ENCODE data around the gene TAF4.

Gene TAF4

DNA sequence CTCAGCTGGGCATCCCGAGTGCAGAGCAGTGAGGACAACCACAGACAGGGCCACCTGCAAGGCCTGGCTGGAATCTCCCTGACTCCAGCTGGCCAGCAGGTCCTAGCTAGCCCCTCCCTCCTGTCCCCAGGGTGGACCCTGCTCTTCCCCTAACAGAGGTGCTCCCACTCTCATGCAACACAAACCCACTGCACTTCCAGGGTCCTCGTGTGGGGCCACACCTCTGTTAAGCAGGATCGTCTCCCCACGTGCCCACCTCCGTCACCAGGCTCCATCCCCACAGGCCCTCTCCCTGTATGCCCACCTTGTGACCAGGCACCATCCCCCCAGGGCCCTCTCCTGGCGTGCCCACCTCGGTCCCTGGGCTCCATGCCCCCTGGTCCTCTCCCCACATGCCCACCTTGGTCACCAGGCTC, 17.3 kb downstream of the TAF4 start:
- DNase-seq (ENCODE audit: low read depth, low spot score) = no peak
- no peak overlapping the region for H3K4me3 ChIP-seq (ENCODE audit: low read depth, low read length)
- TF ChIP-seq, protein P1, sequence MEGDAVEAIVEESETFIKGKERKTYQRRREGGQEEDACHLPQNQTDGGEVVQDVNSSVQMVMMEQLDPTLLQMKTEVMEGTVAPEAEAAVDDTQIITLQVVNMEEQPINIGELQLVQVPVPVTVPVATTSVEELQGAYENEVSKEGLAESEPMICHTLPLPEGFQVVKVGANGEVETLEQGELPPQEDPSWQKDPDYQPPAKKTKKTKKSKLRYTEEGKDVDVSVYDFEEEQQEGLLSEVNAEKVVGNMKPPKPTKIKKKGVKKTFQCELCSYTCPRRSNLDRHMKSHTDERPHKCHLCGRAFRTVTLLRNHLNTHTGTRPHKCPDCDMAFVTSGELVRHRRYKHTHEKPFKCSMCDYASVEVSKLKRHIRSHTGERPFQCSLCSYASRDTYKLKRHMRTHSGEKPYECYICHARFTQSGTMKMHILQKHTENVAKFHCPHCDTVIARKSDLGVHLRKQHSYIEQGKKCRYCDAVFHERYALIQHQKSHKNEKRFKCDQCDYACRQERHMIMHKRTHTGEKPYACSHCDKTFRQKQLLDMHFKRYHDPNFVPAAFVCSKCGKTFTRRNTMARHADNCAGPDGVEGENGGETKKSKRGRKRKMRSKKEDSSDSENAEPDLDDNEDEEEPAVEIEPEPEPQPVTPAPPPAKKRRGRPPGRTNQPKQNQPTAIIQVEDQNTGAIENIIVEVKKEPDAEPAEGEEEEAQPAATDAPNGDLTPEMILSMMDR (IDR thresholded peaks at IDR 0.05; ENCODE audit: insufficient read depth, low read length, missing control alignments) = no peak
- ChIA-PET CTCF (interaction anchor here (1.3 kb wide), 1 partner anchor 38 kb away, joined by 3 read pairs; no protein-coding TSS in a partner anchor), POLR2A (no interaction called here)

DNA sequence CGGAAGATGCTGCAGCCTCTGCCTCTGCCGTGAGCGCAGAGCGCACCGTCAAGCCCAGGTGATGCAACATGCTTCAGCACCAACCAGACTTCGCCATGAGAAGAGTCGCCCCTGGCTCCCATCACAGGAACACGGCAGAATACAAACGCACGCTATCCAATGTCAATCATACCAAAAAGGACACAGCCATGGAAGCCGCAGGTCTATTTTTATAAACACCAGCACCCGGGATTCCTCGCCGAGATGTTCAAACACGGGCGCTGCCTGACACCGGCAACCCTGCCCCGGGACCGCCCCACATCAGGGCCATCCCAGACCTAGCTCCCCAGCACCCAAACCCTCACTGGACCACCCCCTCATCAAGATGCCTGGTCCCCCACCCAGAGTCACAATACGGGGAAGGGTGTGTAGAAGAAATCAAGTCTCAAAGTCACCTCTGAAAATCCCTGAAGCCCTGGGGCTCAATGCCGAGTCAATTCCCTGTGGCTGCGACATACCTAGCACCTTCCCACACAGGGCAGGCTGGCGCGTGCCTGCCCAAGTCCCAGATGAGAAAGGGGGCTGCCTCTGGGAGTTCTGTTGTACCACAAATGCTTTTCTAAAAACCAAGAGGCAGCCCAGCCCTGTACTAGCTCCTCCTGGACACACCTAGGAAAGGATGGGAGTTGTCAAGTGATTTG, 17.9 kb downstream of the TAF4 start:
- CTCF ChIA-PET = interaction anchor here (1.3 kb wide), 1 partner anchor 38 kb away, joined by 3 read pairs; no protein-coding TSS in a partner anchor
- no peak for DNase-seq (ENCODE audit: low read depth, low spot score)
- TF ChIP-seq, protein P1 (IDR thresholded peaks at IDR 0.05; ENCODE audit: insufficient read depth, low read length, missing control alignments) = no peak
- H3K4me3 ChIP-seq (ENCODE audit: low read depth, low read length) = no peak overlapping the region
- POLR2A ChIA-PET = no interaction called here

DNA sequence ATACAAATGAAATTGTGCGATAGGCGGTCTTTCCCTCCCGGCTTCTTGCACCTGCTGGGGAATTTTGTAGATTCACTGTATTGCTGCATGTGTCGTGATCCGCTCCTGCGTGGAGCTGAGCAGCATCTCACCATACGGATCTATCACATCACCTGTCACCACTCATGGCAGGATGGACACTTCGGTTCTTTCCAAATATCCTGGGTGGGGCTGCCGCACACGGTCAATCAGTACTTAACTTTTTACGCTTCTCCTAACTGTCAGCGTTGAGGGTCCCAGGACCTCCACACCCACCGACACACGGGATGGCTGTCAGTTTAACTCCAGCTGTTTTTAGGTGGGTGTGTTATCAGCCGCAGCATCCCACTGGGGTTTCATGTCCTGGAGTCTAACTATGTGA, 19.2 kb downstream of the TAF4 start:
- no peak overlapping the region for H3K4me3 ChIP-seq (ENCODE audit: low read depth, low read length)
- POLR2A ChIA-PET = no interaction called here
- DNase-seq (ENCODE audit: low read depth, low spot score) = no peak
- TF ChIP-seq, protein P1 (IDR thresholded peaks at IDR 0.05; ENCODE audit: insufficient read depth, low read length, missing control alignments) = no peak
- CTCF ChIA-PET = no interaction called here

DNA sequence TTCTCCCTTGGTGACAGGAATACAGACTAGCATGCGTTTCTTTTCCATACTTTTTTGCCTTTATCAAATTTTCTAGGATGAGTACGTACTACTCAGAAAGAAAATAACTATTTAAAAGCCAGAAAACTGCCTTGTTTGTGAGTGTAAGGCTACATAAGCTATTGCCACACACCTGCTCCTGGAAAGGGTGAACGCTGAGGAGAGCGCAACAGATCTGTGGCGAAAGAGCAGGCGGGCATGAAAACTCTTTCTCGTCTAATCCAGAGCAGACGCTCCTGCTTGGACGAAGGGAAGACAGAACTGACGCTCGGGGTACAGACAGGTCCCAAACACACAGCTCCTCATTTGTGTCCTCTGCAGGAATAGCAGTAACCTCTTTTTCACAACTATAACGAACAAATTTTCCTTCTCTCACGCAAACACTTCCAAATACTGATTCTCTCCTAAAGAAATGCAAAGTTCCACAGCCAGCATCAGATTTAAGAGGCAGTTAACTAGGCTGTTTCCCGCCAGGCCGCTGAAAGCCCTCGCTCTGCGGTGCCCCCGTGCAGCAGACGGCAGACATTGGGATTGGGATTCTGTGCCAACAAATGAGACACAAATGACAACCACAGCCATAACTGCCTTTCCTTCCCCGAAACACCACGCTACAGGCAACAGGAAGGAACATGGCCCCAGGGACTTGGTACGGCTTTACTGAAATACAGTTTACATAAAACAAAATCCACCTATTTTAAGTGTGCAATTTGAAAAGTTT, 20.0 kb downstream of the TAF4 start:
- ChIA-PET CTCF (no interaction called here), POLR2A (no interaction called here)
- TF ChIP-seq, protein P1 (IDR thresholded peaks at IDR 0.05; ENCODE audit: insufficient read depth, low read length, missing control alignments) = no peak
- DNase-seq (ENCODE audit: low read depth, low spot score) = no peak
- no peak overlapping the region for H3K4me3 ChIP-seq (ENCODE audit: low read depth, low read length)

DNA sequence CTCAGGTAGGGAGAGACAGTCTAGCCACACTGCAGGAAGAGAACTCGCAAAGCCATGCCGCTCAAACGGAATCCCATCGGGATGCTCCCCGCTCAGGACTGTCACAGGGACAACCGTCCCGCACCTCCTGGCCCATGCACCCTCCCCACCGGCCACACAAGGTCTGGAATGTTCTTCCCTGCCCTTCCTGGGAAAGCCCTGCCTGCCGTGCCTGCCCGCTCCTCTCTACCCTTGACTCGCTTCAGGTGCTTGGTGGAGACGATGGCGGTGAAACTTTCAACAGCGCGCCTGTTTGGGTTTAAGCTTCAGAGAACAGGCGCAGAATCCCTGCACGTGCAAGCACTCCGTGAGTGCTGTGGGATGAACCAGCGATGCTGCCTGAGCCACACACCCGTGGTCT, 20.6 kb downstream of the TAF4 start:
- no peak overlapping the region for H3K4me3 ChIP-seq (ENCODE audit: low read depth, low read length)
- CTCF ChIA-PET = no interaction called here
- POLR2A ChIA-PET = no interaction called here
- no peak for DNase-seq (ENCODE audit: low read depth, low spot score)
- TF ChIP-seq, protein P1 (IDR thresholded peaks at IDR 0.05; ENCODE audit: insufficient read depth, low read length, missing control alignments) = no peak

DNA sequence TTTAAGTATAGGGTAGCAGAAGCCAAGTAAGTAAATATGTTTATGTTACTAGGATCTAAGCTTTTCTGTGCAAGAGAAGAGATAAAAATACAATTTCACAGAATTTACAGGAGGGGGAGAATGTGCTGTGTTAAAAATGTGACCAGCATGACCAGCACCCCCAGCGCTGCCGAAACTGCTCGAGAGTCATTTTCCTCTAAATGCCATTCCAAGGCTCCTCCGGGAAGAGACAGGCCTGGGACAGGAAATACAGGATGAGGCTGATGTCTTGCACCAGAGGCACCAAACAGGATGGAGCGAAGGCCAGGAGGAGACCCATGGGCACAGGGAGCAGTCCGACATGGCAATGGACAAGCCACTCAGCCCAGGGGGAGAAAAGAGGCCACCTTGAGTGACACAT, 21.1 kb downstream of the TAF4 start:
- H3K4me3 ChIP-seq (ENCODE audit: low read depth, low read length) = no peak overlapping the region
- CTCF ChIA-PET = no interaction called here
- TF ChIP-seq, protein P1 (IDR thresholded peaks at IDR 0.05; ENCODE audit: insufficient read depth, low read length, missing control alignments) = no peak
- no peak for DNase-seq (ENCODE audit: low read depth, low spot score)
- POLR2A ChIA-PET = no interaction called here
